GM19240 (cell line): ENCODE results near the gene PRKAR1A.

ENCODE experiments used
- DNase-seq: peaks from one replicate; pipeline ENCODE4 v3.0.0; 2011; ENCODE audit warnings: low spot score; ENCODE audit not compliant: insufficient read length

The PRKAR1A gene

GRCh38 chr17:68599552-68600066, 87.4 kb downstream of the PRKAR1A start:
- no peak for DNase-seq

GRCh38 chr17:68600067-68600930, 88.1 kb downstream of the PRKAR1A start:
- no peak for DNase-seq
